ENCODE data around the gene BRD3. TPM values are rescaled to one million over a fixed set of nuclear protein-coding genes. Genes with fewer than 3 reads are reported as not detected.

Gene BRD3
- total RNA-seq, 2 experiments from 2014 or later, result 32.3 to 34.0 TPM

- Mint-ChIP-seq H3K4me1 (no peaks in the 10 kb centered on the region), H3K4me3 (no peak overlapping the region), H3K9me3 (no peaks in the 10 kb centered on the region), H3K36me3 (no peaks in the 10 kb centered on the region), H3K27me3 (peaks cover 6% of the 10 kb centered on the region), H3K27ac (no peak overlapping the region)
- DNase-seq, result no peak
Measured at GRCh38 chr9:134003237-134003636, 64.6 kb downstream of the BRD3 start.

- Mint-ChIP-seq H3K9me3 (no peaks in the 10 kb centered on the region), H3K4me3 (no peak overlapping the region), H3K27ac (no peak overlapping the region), H3K36me3 (no peaks in the 10 kb centered on the region), H3K27me3 (peaks cover 6% of the 10 kb centered on the region), H3K4me1 (no peaks in the 10 kb centered on the region)
- DNase-seq, result no peak
Measured at GRCh38 chr9:134002796-134003195, 65.0 kb downstream of the BRD3 start.

GRCh38 chr9:133999851-134000265 is 68.0 kb downstream of the BRD3 start:
- H3K9me3 Mint-ChIP-seq, result no peaks in the 10 kb centered on the region
- H3K4me3 Mint-ChIP-seq, result no peak overlapping the region
- peaks cover 13% of the 10 kb centered on the region for H3K27me3 Mint-ChIP-seq
- H3K27ac Mint-ChIP-seq, result no peak overlapping the region
- no peaks in the 10 kb centered on the region for H3K36me3 Mint-ChIP-seq
- no peaks in the 10 kb centered on the region for H3K4me1 Mint-ChIP-seq
- DNase-seq, result no peak

DNA sequence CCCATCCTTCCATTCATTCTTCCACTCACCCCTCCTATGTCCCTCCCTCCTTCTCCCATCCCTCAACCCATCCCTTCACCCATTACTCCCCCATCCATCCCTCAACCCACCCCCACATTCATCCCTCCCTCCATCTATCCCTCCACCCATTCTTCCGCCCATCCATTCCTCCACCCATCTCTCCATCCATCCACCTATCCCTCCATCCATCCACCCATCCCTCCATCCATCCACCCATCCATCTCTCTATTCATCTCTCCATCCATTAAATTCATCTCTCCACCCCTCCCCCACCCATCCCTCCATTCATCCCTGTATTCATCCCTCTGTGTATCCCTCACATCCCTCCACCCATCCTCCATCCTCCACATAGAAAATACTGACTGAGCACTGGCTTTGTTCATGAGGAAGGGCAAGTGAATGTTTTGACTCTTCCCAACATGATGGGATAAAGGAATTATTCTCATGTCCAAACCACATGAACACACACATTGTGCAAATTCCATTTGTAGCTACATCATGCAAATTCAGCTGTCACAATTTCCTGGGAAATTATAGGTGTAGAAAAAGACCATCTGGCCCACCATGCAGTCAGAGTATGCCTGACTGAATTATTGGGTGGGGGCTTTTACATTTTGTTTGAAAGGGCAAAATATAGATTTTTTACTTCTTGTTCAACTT is 68.8 kb downstream of the BRD3 start:
- H3K4me1 Mint-ChIP-seq, result peaks cover under 1% of the 10 kb centered on the region
- H3K9me3 Mint-ChIP-seq, result no peaks in the 10 kb centered on the region
- peaks cover 19% of the 10 kb centered on the region for H3K27me3 Mint-ChIP-seq

DNA sequence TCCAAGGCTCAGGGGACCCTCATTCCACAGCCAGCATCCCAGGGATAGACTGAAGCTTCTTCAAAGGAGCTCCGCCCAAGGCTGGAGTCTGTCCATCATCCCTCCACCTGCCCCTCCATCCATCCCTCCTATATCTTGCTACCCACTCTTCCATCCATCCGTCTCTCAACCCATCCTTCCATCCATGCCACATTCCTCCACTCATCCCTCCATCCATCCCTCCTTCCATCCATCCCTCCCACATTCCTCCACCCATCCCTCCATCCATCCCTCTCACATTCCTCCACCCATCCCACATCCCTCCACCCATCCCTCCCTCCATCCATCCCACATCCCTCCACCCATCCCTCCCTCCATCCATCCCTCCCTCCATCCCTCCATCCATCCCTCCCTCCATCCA is 70.2 kb downstream of the BRD3 start:
- Mint-ChIP-seq H3K27ac (no peak overlapping the region), H3K9me3 (no peaks in the 10 kb centered on the region), H3K36me3 (no peaks in the 10 kb centered on the region), H3K4me3 (no peak overlapping the region), H3K4me1 (peaks cover 2% of the 10 kb centered on the region), H3K27me3 (peaks cover 21% of the 10 kb centered on the region)
- no peak for DNase-seq

More for the DNA sequence above, 68.8 kb downstream of the BRD3 start:
- H3K36me3 Mint-ChIP-seq, result no peaks in the 10 kb centered on the region
- no peak overlapping the region for H3K27ac Mint-ChIP-seq
- no peak for DNase-seq
- H3K4me3 Mint-ChIP-seq, result no peak overlapping the region

- Mint-ChIP-seq H3K27ac (no peak overlapping the region), H3K36me3 (no peaks in the 10 kb centered on the region), H3K27me3 (peaks cover 21% of the 10 kb centered on the region), H3K4me1 (peaks cover 2% of the 10 kb centered on the region), H3K9me3 (no peaks in the 10 kb centered on the region), H3K4me3 (no peak overlapping the region)
- no peak for DNase-seq
Measured at GRCh38 chr9:133996531-133997520, 71.0 kb downstream of the BRD3 start.

GRCh38 chr9:133995012-133995896 is 72.6 kb downstream of the BRD3 start:
- peaks cover 30% of the 10 kb centered on the region for H3K27me3 Mint-ChIP-seq
- no peaks in the 10 kb centered on the region for H3K9me3 Mint-ChIP-seq
- peaks cover 2% of the 10 kb centered on the region for H3K4me1 Mint-ChIP-seq
- H3K27ac Mint-ChIP-seq, result no peak overlapping the region
- no peak overlapping the region for H3K4me3 Mint-ChIP-seq
- DNase-seq, result no peak
- no peaks in the 10 kb centered on the region for H3K36me3 Mint-ChIP-seq

DNA sequence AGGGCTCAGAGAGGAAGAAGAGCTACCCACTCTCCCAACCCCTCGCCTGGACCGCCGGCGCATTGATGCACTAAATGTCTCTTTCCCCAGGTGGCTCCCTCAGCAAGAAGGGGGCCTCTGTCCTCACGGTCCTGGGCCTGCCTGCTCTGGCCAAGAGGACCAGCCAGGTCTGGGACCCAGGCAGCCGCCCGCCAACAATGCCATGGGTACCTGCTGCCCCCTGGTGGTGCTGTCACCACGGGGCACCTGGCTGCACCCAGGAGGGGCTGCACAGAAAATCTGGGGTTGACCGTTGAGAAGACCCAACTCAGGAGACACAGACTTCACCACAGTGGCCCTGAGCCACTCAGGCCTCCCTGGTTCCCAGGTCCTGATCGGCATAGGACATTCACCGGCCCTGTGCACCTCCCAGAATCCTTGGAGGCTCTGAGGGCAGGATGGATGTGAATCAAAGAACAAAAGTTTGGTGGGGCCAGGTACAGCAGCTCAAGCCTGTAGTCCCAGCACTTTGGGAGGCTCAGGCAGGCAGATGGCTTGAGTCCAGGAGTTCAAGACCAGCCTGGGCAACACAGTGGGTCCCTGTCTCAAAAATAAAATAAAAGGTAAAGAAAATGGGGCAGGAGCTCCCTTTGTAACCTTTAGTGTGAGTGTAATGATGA is 73.3 kb downstream of the BRD3 start:
- DNase-seq, result peak; percentile 77

DNA sequence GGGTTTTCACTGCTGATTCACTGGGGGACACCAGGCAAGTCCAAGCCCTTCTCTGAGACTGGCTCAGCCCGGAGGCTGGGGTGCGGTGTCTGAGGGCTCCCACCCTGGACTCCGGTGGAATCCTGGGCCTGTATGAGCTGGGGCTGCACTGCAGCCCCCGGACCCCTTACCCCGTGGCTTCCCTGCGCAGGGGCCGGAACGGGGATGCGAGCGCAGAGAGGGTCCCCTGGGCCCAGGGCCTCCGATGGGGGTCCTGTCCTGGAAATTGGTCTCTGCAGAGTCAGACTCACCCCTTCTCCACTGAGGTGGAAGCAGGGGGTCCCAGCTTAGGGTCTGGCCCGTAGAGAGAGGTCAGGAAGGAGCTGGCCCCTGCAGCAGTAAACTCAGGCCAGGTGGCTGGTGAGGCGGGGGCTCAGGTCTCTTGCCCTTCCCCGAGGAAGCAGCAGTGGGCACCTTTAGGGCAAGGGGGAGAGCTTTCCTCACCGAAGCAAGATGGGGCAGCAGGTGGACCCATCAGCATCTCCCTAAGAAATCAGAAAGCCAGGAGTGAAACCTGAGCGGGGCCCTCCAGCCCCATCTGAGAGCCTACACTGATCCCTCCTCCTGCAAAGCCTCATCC is 74.1 kb downstream of the BRD3 start:
- Mint-ChIP-seq H3K36me3 (no peaks in the 10 kb centered on the region), H3K27me3 (peaks cover 32% of the 10 kb centered on the region), H3K27ac (no peak overlapping the region), H3K4me3 (peak overlapping the region; percentile 63), H3K9me3 (no peaks in the 10 kb centered on the region), H3K4me1 (peaks cover 2% of the 10 kb centered on the region)
- no peak for DNase-seq

More for the DNA sequence above, 73.3 kb downstream of the BRD3 start:
- H3K27ac Mint-ChIP-seq, result no peak overlapping the region
- H3K4me1 Mint-ChIP-seq, result peaks cover 2% of the 10 kb centered on the region
- H3K4me3 Mint-ChIP-seq, result no peak overlapping the region
- no peaks in the 10 kb centered on the region for H3K9me3 Mint-ChIP-seq
- H3K27me3 Mint-ChIP-seq, result peaks cover 32% of the 10 kb centered on the region
- H3K36me3 Mint-ChIP-seq, result no peaks in the 10 kb centered on the region

- Mint-ChIP-seq H3K9me3 (no peaks in the 10 kb centered on the region), H3K4me3 (peak overlapping the region; percentile 63), H3K4me1 (peaks cover 2% of the 10 kb centered on the region), H3K36me3 (no peaks in the 10 kb centered on the region), H3K27me3 (peaks cover 32% of the 10 kb centered on the region), H3K27ac (no peak overlapping the region)
- peak; percentile 76 for DNase-seq
Measured at GRCh38 chr9:133992780-133993634, 74.8 kb downstream of the BRD3 start.

- Mint-ChIP-seq H3K36me3 (no peaks in the 10 kb centered on the region), H3K27me3 (peaks cover 28% of the 10 kb centered on the region), H3K9me3 (no peaks in the 10 kb centered on the region), H3K4me1 (peaks cover 2% of the 10 kb centered on the region), H3K27ac (no peak within 1 kb of the TSS), H3K4me3 (peak within 1 kb of the TSS; percentile 63)
- DNase-seq, result peak; percentile 56
Measured at GRCh38 chr9:133991964-133992779, 75.7 kb downstream of the BRD3 start, which contains the start of gene VAV2. Gene VAV2, minus strand, starts transcription at chr9:133992324. Its CDS starts 46 bp downstream, at chr9:133992278.

- Mint-ChIP-seq H3K4me1 (peaks cover 2% of the 10 kb centered on the region), H3K4me3 (peak overlapping the region; percentile 48), H3K9me3 (no peaks in the 10 kb centered on the region), H3K27me3 (peaks cover 26% of the 10 kb centered on the region), H3K36me3 (no peaks in the 10 kb centered on the region), H3K27ac (no peak overlapping the region)
- peak; percentile 20 for DNase-seq
Measured at GRCh38 chr9:133991214-133991921, 76.5 kb downstream of the BRD3 start.

Measured in activated naive CD8-positive, alpha-beta T cell treated with anti-CD3 and anti-CD28 coated beads for 36 hours (primary cell).